ENCODE measurements around the gene KPNB1. TPM values are rescaled to one million over a fixed set of nuclear protein-coding genes. Genes with fewer than 3 reads are reported as not detected.
"Not testable (repeated sequence)": the region's sequence is repeated elsewhere in the genome, so short reads cannot be mapped to it uniquely, and the experiment has no call there.

KPNB1 gene
- total RNA-seq, 1 donor from 2014 or later, result 350 TPM

GRCh38 chr17:47682138-47682537, 32.4 kb downstream of the KPNB1 start:
- H3K27ac Mint-ChIP-seq (ENCODE audit: unreplicated experiment), result peak overlapping the region; percentile 59
- DNase-seq, result no peak
- H3K4me3 Mint-ChIP-seq (ENCODE audit: unreplicated experiment), result no peak overlapping the region
- peaks cover 6% of the 10 kb centered on the region for H3K4me1 Mint-ChIP-seq (ENCODE audit: low read depth, unreplicated experiment)
- TF ChIP-seq, protein P1, sequence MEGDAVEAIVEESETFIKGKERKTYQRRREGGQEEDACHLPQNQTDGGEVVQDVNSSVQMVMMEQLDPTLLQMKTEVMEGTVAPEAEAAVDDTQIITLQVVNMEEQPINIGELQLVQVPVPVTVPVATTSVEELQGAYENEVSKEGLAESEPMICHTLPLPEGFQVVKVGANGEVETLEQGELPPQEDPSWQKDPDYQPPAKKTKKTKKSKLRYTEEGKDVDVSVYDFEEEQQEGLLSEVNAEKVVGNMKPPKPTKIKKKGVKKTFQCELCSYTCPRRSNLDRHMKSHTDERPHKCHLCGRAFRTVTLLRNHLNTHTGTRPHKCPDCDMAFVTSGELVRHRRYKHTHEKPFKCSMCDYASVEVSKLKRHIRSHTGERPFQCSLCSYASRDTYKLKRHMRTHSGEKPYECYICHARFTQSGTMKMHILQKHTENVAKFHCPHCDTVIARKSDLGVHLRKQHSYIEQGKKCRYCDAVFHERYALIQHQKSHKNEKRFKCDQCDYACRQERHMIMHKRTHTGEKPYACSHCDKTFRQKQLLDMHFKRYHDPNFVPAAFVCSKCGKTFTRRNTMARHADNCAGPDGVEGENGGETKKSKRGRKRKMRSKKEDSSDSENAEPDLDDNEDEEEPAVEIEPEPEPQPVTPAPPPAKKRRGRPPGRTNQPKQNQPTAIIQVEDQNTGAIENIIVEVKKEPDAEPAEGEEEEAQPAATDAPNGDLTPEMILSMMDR (IDR thresholded peaks at IDR 0.05; ENCODE audit: partially characterized antibody, unreplicated experiment), result no peak
- no peaks in the 10 kb centered on the region for H3K27me3 Mint-ChIP-seq (ENCODE audit: unreplicated experiment)
- no peaks in the 10 kb centered on the region for H3K36me3 Mint-ChIP-seq (ENCODE audit: unreplicated experiment)
- peaks cover 6% of the 10 kb centered on the region for H3K9me3 Mint-ChIP-seq (ENCODE audit: unreplicated experiment)

- not testable (repeated sequence) for H3K9me3 Mint-ChIP-seq (ENCODE audit: unreplicated experiment); DNase-seq; H3K27me3 Mint-ChIP-seq (ENCODE audit: unreplicated experiment); H3K36me3 Mint-ChIP-seq (ENCODE audit: unreplicated experiment); H3K4me3 Mint-ChIP-seq (ENCODE audit: unreplicated experiment); H3K27ac Mint-ChIP-seq (ENCODE audit: unreplicated experiment)
- H3K4me1 Mint-ChIP-seq (ENCODE audit: low read depth, unreplicated experiment), result peaks cover 11% of the 10 kb centered on the region
Observed at GRCh38 chr17:47682727-47683126, 33.0 kb downstream of the KPNB1 start.

DNA sequence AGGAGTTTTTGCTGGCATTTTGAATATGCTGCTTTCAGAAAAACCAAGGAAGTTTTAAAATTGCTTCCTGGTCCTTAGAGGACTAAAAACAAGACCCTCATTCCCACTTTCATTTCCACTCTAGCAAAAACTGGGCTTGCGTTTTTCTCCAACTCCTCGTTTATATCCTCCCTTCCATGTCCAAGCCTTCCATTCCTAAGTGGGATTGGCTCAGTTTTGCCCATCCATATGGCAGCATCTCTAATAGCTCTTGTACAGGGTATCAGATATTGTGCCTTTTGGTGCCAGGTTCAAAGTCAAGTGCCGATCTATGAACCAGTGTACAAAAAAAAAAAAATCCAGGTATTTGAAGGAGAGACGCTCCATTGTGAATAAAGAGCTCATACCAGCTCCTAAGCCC, 34.3 kb downstream of the KPNB1 start:
- TF ChIP-seq, protein P1 (IDR thresholded peaks at IDR 0.05; ENCODE audit: partially characterized antibody, unreplicated experiment), result no peak
- Mint-ChIP-seq H3K27ac (ENCODE audit: unreplicated experiment) (peak overlapping the region; percentile 25), H3K27me3 (ENCODE audit: unreplicated experiment) (peaks cover 2% of the 10 kb centered on the region), H3K4me3 (ENCODE audit: unreplicated experiment) (no peak overlapping the region), H3K36me3 (ENCODE audit: unreplicated experiment) (no peaks in the 10 kb centered on the region), H3K9me3 (ENCODE audit: unreplicated experiment) (peaks cover 6% of the 10 kb centered on the region), H3K4me1 (ENCODE audit: low read depth, unreplicated experiment) (peaks cover 11% of the 10 kb centered on the region)
- DNase-seq, result no peak

- peaks cover 11% of the 10 kb centered on the region for H3K4me1 Mint-ChIP-seq (ENCODE audit: low read depth, unreplicated experiment)
- TF ChIP-seq, protein P1 (IDR thresholded peaks at IDR 0.05; ENCODE audit: partially characterized antibody, unreplicated experiment), result no peak
- H3K36me3 Mint-ChIP-seq (ENCODE audit: unreplicated experiment), result no peaks in the 10 kb centered on the region
- H3K27ac Mint-ChIP-seq (ENCODE audit: unreplicated experiment), result peak overlapping the region; percentile 43
- no peak for DNase-seq
- peaks cover 6% of the 10 kb centered on the region for H3K9me3 Mint-ChIP-seq (ENCODE audit: unreplicated experiment)
- H3K27me3 Mint-ChIP-seq (ENCODE audit: unreplicated experiment), result peaks cover 2% of the 10 kb centered on the region
- H3K4me3 Mint-ChIP-seq (ENCODE audit: unreplicated experiment), result no peak overlapping the region
Observed at GRCh38 chr17:47684535-47685193, 34.9 kb downstream of the KPNB1 start.

GRCh38 chr17:47685556-47686275, 36.0 kb downstream of the KPNB1 start:
- no peaks in the 10 kb centered on the region for H3K36me3 Mint-ChIP-seq (ENCODE audit: unreplicated experiment)
- H3K27me3 Mint-ChIP-seq (ENCODE audit: unreplicated experiment), result peaks cover 2% of the 10 kb centered on the region
- DNase-seq, result no peak
- peaks cover 11% of the 10 kb centered on the region for H3K4me1 Mint-ChIP-seq (ENCODE audit: low read depth, unreplicated experiment)
- TF ChIP-seq, protein P1 (IDR thresholded peaks at IDR 0.05; ENCODE audit: partially characterized antibody, unreplicated experiment), result no peak
- peaks cover 6% of the 10 kb centered on the region for H3K9me3 Mint-ChIP-seq (ENCODE audit: unreplicated experiment)
- peak overlapping the region; percentile 10 for H3K27ac Mint-ChIP-seq (ENCODE audit: unreplicated experiment)
- no peak overlapping the region for H3K4me3 Mint-ChIP-seq (ENCODE audit: unreplicated experiment)

All from glutamatergic neuron (in vitro differentiated cells).